Breast epithelium (tissue), 4 donors: ENCODE measurements around the gene C1QTNF3. TPM values are rescaled to one million over a fixed set of nuclear protein-coding genes. Genes with fewer than 3 reads are reported as not detected.

Experiments used
- DNase-seq, 2 donors: peaks; one replicate each; pipeline ENCODE4 v3.0.0-alpha.2; 2019; ENCODE audit warnings: low spot score in 2 of 2
- H3K27ac ChIP-seq, 2 donors: fragments of 200-600 bp; sonication (generic) in 1 of 2; one replicate each; pipeline ENCODE4 v1.5.1; 2016 to 2019; ENCODE audit warnings: mild to moderate bottlenecking in 1 of 2
- H3K27me3 ChIP-seq, 2 donors: fragments of 200-600 bp; sonication (generic) in 1 of 2; one replicate each; pipeline versions ENCODE4 v1.5.1 to v1.6.0; 2017 to 2019; ENCODE audit warnings: control low read depth in 1 of 2, mild to moderate bottlenecking in 1 of 2
- H3K36me3 ChIP-seq: fragments of 200-600 bp; one replicate; pipeline ENCODE4 v1.5.1; 2019
- H3K4me1 ChIP-seq, 2 donors: fragments of 200-600 bp; sonication (generic); one replicate each; pipeline ENCODE4 v1.5.1; 2016 to 2019; ENCODE audit warnings: control low read depth in 1 of 2
- H3K4me3 ChIP-seq, 3 donors: fragments of 200-600 bp; sonication (generic); 1 replicate in 2 of 3; 2 replicates in 1 of 3; pipeline ENCODE4 v1.5.1; 2016 to 2019; ENCODE audit warnings: mild to moderate bottlenecking in 3 of 3, moderate library complexity in 2 of 3
- H3K9me3 ChIP-seq, 2 donors: fragments of 200-600 bp; sonication (generic) in 1 of 2; one replicate each; pipeline ENCODE4 v1.5.1; 2016 to 2019; ENCODE audit warnings: control low read depth in 1 of 2
- POLR2A ChIP-seq: fragments of 450-650 bp; IDR thresholded peaks from one replicate; pipeline ENCODE4 v1.6.1; 2016; ENCODE audit warnings: antibody characterized with exemption, mild to moderate bottlenecking, moderate library complexity
- POLR2AphosphoS5 ChIP-seq, 3 donors: sonication (generic); formaldehyde crosslinking; IDR thresholded peaks; one replicate each; pipeline ENCODE4 v1.6.1; 2017; ENCODE audit warnings: antibody characterized with exemption in 3 of 3
- intact Hi-C: fragments of 100-400 bp; cut with DNase I; formaldehyde crosslinking; loops from one replicate; pipeline ENCODE4 v1.15.1; 2023; ENCODE audit warnings: low total_unique reads
- total RNA-seq, 3 donors: library from RNA; depleted of rRNA; stranded (reverse); fragments of >200 nt; gene quantifications; one replicate each; pipeline ENCODE4 v1.1.0, GENCODE V29; 2016
- TF ChIP-seq, protein P1 (sequence below), 3 donors: fragments of 450-650 bp; IDR thresholded peaks; one replicate each; pipeline ENCODE4 v1.5.1; 2016 to 2017; ENCODE audit warnings: antibody characterized with exemption in 3 of 3, mild to moderate bottlenecking in 3 of 3, moderate library complexity in 3 of 3

C1QTNF3 gene
- total RNA-seq, 3 donors from 2014 or later, result 4.0 to 28.8 (median 22.2) TPM

DNA sequence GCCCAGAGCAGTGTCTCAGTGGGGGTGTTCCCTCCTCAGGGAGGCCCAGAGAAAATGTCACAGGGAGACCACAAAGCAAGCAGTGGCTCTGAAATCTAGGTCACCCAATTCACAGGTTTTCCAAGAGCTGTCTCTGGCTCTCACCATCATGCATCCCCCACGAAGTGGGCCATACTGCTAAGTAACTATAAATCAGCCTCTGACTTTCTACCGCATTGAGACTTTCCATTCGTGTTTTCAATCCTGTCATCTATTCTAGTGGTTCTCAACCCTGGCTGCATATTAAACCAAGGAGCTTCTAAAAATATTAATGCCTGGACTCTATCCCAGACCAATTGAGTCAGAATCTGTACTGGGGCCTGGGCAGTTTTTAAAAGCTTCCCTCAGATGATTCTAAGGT is 2.0 kb upstream of the C1QTNF3 start:
- no peaks in the 10 kb centered on the region for H3K4me1 ChIP-seq
- no peak for TF ChIP-seq POLR2A
- no peak for TF ChIP-seq POLR2AphosphoS5 (IDR thresholded peaks at IDR 0.05)
- TF ChIP-seq, protein P1, sequence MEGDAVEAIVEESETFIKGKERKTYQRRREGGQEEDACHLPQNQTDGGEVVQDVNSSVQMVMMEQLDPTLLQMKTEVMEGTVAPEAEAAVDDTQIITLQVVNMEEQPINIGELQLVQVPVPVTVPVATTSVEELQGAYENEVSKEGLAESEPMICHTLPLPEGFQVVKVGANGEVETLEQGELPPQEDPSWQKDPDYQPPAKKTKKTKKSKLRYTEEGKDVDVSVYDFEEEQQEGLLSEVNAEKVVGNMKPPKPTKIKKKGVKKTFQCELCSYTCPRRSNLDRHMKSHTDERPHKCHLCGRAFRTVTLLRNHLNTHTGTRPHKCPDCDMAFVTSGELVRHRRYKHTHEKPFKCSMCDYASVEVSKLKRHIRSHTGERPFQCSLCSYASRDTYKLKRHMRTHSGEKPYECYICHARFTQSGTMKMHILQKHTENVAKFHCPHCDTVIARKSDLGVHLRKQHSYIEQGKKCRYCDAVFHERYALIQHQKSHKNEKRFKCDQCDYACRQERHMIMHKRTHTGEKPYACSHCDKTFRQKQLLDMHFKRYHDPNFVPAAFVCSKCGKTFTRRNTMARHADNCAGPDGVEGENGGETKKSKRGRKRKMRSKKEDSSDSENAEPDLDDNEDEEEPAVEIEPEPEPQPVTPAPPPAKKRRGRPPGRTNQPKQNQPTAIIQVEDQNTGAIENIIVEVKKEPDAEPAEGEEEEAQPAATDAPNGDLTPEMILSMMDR (IDR thresholded peaks at IDR 0.05), result no peak
- H3K27ac ChIP-seq, result no peak overlapping the region
- intact Hi-C loops, result no loop called here
- H3K36me3 ChIP-seq, result no peaks in the 10 kb centered on the region
- H3K9me3 ChIP-seq, result no peaks in the 10 kb centered on the region
- no peak for DNase-seq
- H3K27me3 ChIP-seq, result no peaks in the 10 kb centered on the region
- no peak overlapping the region for H3K4me3 ChIP-seq

DNA sequence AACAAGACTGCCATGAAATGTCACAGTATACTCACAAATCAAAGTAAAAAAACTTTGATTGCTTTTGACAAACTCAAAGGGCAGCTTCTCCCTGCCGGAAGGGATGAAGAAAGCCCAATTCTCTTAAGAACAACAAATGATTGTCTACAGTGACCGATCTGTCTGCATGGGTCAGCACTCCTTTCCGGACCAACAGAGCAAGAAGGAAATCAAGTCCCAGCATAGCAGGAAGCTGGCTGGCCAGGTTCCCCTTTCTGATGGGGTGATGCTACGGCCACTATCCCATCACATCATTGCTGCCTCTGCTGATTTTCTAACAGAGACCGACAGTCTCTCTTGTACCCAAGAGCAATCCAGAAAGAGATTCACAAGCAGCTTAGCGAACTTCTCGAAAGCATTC is 692 bp downstream of the C1QTNF3 start:
- H3K36me3 ChIP-seq, result no peaks in the 10 kb centered on the region
- intact Hi-C loops, result no loop called here
- DNase-seq, result no peak
- H3K27ac ChIP-seq, result no peak overlapping the region
- no peaks in the 10 kb centered on the region for H3K4me1 ChIP-seq
- H3K9me3 ChIP-seq, result no peaks in the 10 kb centered on the region
- no peaks in the 10 kb centered on the region for H3K27me3 ChIP-seq
- TF ChIP-seq, protein P1 (IDR thresholded peaks at IDR 0.05), result no peak
- TF ChIP-seq POLR2A (no peak), POLR2AphosphoS5 (IDR thresholded peaks at IDR 0.05) (no peak)
- H3K4me3 ChIP-seq, result peak overlapping the region in 1 of 3 donors; percentile 24

DNA sequence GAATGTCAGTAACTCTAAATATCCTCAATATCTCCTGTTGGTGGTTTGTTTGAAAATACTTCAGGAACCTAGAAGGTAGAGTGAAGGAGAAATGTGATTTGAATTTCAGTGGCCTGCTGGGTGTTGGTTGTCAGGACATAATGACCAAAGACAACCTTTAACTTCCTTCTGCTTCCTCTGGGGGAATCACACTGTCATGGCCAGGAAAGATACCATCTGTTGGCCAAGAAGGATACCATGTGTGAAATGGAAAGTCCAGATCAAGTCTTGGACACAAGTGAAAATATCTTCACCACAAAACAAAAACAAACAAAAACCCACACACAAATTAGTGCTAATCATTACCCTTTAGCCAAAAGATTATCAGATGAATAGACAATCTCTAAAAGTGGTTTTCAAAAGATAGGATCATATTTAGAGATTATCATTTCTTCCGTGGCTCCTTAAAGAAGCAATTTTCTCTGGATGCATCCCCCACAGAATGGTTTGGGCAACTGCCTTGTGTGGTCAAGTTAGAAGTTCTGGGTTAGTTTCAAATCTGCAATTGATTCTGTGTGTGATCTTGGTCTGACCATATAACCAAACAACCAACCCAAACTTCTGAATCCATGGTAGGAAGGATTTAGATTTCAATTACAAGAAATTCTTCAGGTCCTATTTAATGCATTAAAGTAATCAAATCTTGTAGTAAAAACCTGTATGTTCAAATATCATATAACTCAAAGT is 1.6 kb downstream of the C1QTNF3 start:
- intact Hi-C loops, result no loop called here

DNA sequence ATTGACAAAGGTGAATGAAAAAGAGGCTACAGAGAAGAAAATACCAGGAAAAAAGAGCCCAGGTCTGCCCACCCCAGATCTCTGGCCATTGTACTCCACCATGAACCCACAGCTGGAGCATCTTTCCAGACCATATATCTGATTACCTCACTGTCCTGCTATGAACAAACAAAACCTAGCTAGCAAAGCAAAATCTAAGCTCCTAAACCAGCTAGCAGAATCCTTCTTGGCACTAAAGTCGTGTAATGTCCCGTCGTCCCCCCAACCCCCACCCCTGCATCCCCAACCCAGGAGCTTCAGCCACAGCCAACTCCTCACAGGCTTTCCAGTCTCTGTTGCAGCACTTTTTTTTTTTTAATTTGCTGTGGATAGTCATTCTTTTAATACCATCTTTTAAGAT is 2.5 kb downstream of the C1QTNF3 start:
- Histone ChIP-seq H3K27ac (no peak overlapping the region), H3K4me1 (no peaks in the 10 kb centered on the region), H3K36me3 (no peaks in the 10 kb centered on the region), H3K4me3 (no peak overlapping the region), H3K9me3 (no peaks in the 10 kb centered on the region), H3K27me3 (no peaks in the 10 kb centered on the region)
- intact Hi-C loops, result no loop called here
- TF ChIP-seq, protein P1 (IDR thresholded peaks at IDR 0.05), result no peak
- TF ChIP-seq POLR2AphosphoS5 (IDR thresholded peaks at IDR 0.05) (no peak), POLR2A (no peak)
- DNase-seq, result no peak

More for the DNA sequence above, 1.6 kb downstream of the C1QTNF3 start:
- no peak for DNase-seq
- H3K4me3 ChIP-seq, result no peak overlapping the region
- H3K4me1 ChIP-seq, result no peaks in the 10 kb centered on the region
- no peaks in the 10 kb centered on the region for H3K27me3 ChIP-seq
- H3K36me3 ChIP-seq, result no peaks in the 10 kb centered on the region
- no peaks in the 10 kb centered on the region for H3K9me3 ChIP-seq
- no peak for TF ChIP-seq POLR2A
- TF ChIP-seq POLR2AphosphoS5 (IDR thresholded peaks at IDR 0.05), result no peak
- TF ChIP-seq, protein P1 (IDR thresholded peaks at IDR 0.05), result no peak
- H3K27ac ChIP-seq, result no peak overlapping the region

DNA sequence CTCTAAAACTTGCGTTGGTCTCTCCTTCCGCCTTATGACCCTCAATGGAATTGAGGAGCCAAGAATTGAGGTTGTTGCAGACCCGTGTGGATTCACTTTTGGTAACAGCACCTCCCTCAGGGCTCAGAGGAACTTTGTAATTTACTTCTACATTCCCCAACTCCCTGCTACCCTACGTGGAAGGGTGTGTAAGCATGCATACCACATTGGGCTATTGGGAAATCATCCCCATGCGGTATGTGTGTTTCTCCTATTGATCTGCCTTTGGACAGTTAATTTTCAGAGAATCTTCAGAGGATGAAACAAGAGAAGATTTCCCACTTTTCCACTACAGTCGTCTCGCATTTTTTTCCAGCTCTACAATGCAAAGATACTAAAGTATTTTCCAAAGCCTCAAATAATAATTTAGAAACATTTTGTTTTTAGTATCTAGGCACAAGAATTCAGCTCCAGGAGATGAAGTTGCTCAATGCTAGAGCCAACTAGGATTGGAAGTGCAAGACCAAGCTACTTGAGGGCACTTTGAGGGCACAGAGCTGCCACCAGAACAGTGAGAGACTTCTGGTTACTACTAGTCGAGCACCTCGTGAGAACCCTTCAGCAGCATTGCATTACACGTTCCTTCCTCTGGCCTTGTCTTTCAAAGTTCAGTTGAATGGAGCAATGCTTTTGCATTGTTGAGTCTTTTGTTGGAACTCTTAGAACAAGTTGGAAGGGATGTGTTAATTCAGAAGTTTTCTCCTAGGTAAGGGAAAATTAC is 3.4 kb downstream of the C1QTNF3 start:
- TF ChIP-seq POLR2AphosphoS5 (IDR thresholded peaks at IDR 0.05) (no peak), POLR2A (no peak)
- TF ChIP-seq, protein P1 (IDR thresholded peaks at IDR 0.05), result no peak
- Histone ChIP-seq H3K27ac (no peak overlapping the region), H3K4me1 (no peaks in the 10 kb centered on the region), H3K27me3 (no peaks in the 10 kb centered on the region), H3K4me3 (no peak overlapping the region), H3K36me3 (no peaks in the 10 kb centered on the region), H3K9me3 (no peaks in the 10 kb centered on the region)
- intact Hi-C loops, result no loop called here
- no peak for DNase-seq
